ENCODE data around the gene CDC42EP2. TPM values are rescaled to one million over a fixed set of nuclear protein-coding genes. Genes with fewer than 3 reads are reported as not detected.

CDC42EP2 gene
- total and polyA plus RNA-seq, 2 donors (not counting 3 experiments of a cell fraction or from before 2014, with no cell fraction given): 23.9 to 26.4 TPM

GRCh38 chr11:65338676-65339075 is 24.0 kb downstream of the CDC42EP2 start:
- H3K9ac ChIP-seq (replicated peaks; ENCODE audit: extremely low read depth, insufficient read depth, low read length): no peak overlapping the region
- intact Hi-C loops (cut with micrococcal nuclease) (no loop called here), dilution Hi-C loops (cut with MboI; ENCODE audit: extremely low pct_ligation_motif_present, low sequenced_read_pairs) (no loop called here)
- H3K4me2 ChIP-seq (ENCODE audit: insufficient read depth, low read length): no peak overlapping the region
- TF ChIP-seq MYC (IDR thresholded peaks at IDR 0.05; ENCODE audit: low read depth, low read length) (no peak), POLR2A (IDR thresholded peaks at IDR 0.05; ENCODE audit: low read depth, low read length) (no peak)
- ChIA-PET CTCF (interaction anchor here (0.7 to 1.6 kb wide), 4 partner anchors 9 to 64 kb away, joined by 3 to 5 read pairs (median 4); no protein-coding TSS in a partner anchor), POLR2A (no interaction called here)
- no peaks in the 10 kb centered on the region for H3K27me3 ChIP-seq (ENCODE audit: control insufficient read depth in 2 of 2, insufficient read depth in 2 of 2, low read length in 2 of 2)
- peaks cover 10% of the 10 kb centered on the region for H3K4me1 ChIP-seq (ENCODE audit: control insufficient read depth, extremely low read depth, insufficient read depth, low read length)
- H3K9me3 ChIP-seq (replicated peaks; ENCODE audit: control insufficient read depth, insufficient read depth, low read length): no peaks in the 10 kb centered on the region
- no peak overlapping the region for H2AFZ ChIP-seq (ENCODE audit: low read depth, low read length)
- H4K20me1 ChIP-seq (replicated peaks; ENCODE audit: control insufficient read depth, extremely low read depth, insufficient read depth, low read length): peaks cover 3% of the 10 kb centered on the region
- peaks cover 60% of the 10 kb centered on the region for H3K79me2 ChIP-seq (ENCODE audit: control insufficient read depth, insufficient read depth, low read length)
- peaks cover 16 to 23% of the 10 kb centered on the region in 2 experiments for H3K36me3 ChIP-seq (ENCODE audit: control insufficient read depth in 2 of 2, extremely low read depth in 1 of 2, insufficient read depth in 2 of 2, low read length in 2 of 2)
- H3K27ac ChIP-seq (ENCODE audit: insufficient read depth, low read depth, low read length): no peak overlapping the region
- H3K9me1 ChIP-seq (replicated peaks; ENCODE audit: control insufficient read depth, extremely low read depth, insufficient read depth, low read length): no peaks in the 10 kb centered on the region
- FAIRE-seq: no peak
- no TSS peak for BruUV-seq (replicated peaks)
- no peak overlapping the region for H3K4me3 ChIP-seq (replicated peaks in 1 of 3; ENCODE audit: insufficient read depth in 1 of 3, low read depth in 1 of 3, low read length in 3 of 3)
- no peak for DNase-seq (ENCODE audit: low read depth, low spot score)

- Histone ChIP-seq H3K27me3 (ENCODE audit: control insufficient read depth in 2 of 2, insufficient read depth in 2 of 2, low read length in 2 of 2) (no peaks in the 10 kb centered on the region), H3K9ac (replicated peaks; ENCODE audit: extremely low read depth, insufficient read depth, low read length) (no peak overlapping the region), H3K4me2 (ENCODE audit: insufficient read depth, low read length) (no peak overlapping the region), H3K4me1 (ENCODE audit: control insufficient read depth, extremely low read depth, insufficient read depth, low read length) (peaks cover 3% of the 10 kb centered on the region), H3K27ac (ENCODE audit: insufficient read depth, low read depth, low read length) (no peak overlapping the region), H3K79me2 (ENCODE audit: control insufficient read depth, insufficient read depth, low read length) (peaks cover 44% of the 10 kb centered on the region), H3K9me3 (replicated peaks; ENCODE audit: control insufficient read depth, insufficient read depth, low read length) (no peaks in the 10 kb centered on the region), H2AFZ (ENCODE audit: low read depth, low read length) (no peak overlapping the region), H4K20me1 (replicated peaks; ENCODE audit: control insufficient read depth, extremely low read depth, insufficient read depth, low read length) (peaks cover 3% of the 10 kb centered on the region), H3K4me3 (replicated peaks in 1 of 3; ENCODE audit: insufficient read depth in 1 of 3, low read depth in 1 of 3, low read length in 3 of 3) (no peak overlapping the region), H3K9me1 (replicated peaks; ENCODE audit: control insufficient read depth, extremely low read depth, insufficient read depth, low read length) (no peaks in the 10 kb centered on the region), H3K36me3 (ENCODE audit: control insufficient read depth in 2 of 2, extremely low read depth in 1 of 2, insufficient read depth in 2 of 2, low read length in 2 of 2) (peaks cover 26 to 38% of the 10 kb centered on the region in 2 experiments)
- DNase-seq (ENCODE audit: low read depth, low spot score) (no peak), FAIRE-seq (no peak)
- POLR2A ChIA-PET: no interaction called here
- dilution Hi-C loops (cut with MboI; ENCODE audit: extremely low pct_ligation_motif_present, low sequenced_read_pairs) (no loop called here), intact Hi-C loops (cut with micrococcal nuclease) (no loop called here)
- no TSS peak for BruUV-seq (replicated peaks)
- TF ChIP-seq EZH2 (IDR thresholded peaks at IDR 0.05; ENCODE audit: borderline replicate concordance, low read depth, low read length, severe bottlenecking): no peak
- no peak for TF ChIP-seq MAX (IDR thresholded peaks at IDR 0.05; ENCODE audit: insufficient read depth, insufficient read length)
- TF ChIP-seq POLR2A (IDR thresholded peaks at IDR 0.05; ENCODE audit: low read depth, low read length): no peak
- TF ChIP-seq JUN (IDR thresholded peaks at IDR 0.05; ENCODE audit: borderline replicate concordance, insufficient read depth, insufficient read length, low read depth): no peak
- TF ChIP-seq GATA2 (IDR thresholded peaks at IDR 0.05; ENCODE audit: insufficient read depth, insufficient read length, low read depth, low read length): no peak
- no peak for TF ChIP-seq FOS (IDR thresholded peaks at IDR 0.05; ENCODE audit: borderline replicate concordance, insufficient read depth, low read length)
- no peak for TF ChIP-seq POLR2AphosphoS5 (IDR thresholded peaks at IDR 0.05; ENCODE audit: insufficient read depth, low read depth, low read length)
- no peak for TF ChIP-seq CTCF (IDR thresholded peaks at IDR 0.05; ENCODE audit: extremely low read depth in 1 of 2, insufficient read depth in 1 of 2, low read depth in 1 of 2, low read length in 2 of 2)
- TF ChIP-seq MYC (IDR thresholded peaks at IDR 0.05; ENCODE audit: low read depth, low read length): no peak
- CTCF ChIA-PET: interaction anchor here (2.4 kb wide), 1 partner anchor 10 kb away, joined by 6 read pairs; no protein-coding TSS in a partner anchor
Observed at GRCh38 chr11:65340226-65340625, 25.6 kb downstream of the CDC42EP2 start.

Data from endothelial cell of umbilical vein (primary cell).